ENCODE results near the gene ANKHD1.
"Not testable (repeated sequence)": the region's sequence is repeated elsewhere in the genome, so short reads cannot be mapped to it uniquely, and the experiment has no call there.

Gene ANKHD1

GRCh38 chr5:140381351-140381750, 20.3 kb upstream of the ANKHD1 start:
- DNase-seq, result no peak

DNA sequence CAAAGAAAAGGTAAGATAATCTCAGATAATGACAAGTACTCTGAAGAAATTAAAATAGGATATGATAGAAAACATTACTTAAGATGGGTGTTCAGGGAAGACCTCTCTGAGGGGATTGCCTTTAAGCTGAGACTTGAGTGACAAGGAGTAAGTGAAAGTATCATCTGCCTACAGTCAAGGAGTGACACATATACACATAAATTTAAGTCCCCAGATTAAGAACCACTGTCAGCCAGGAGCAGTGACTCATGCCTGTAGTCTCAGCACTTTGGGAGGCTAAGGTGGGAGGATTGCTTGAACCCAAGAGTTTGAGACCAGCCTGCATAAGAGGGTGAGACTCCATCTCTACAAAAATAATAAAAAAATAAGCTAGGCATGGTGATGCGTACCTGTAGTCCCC, 19.7 kb upstream of the ANKHD1 start:
- DNase-seq, result no peak

DNA sequence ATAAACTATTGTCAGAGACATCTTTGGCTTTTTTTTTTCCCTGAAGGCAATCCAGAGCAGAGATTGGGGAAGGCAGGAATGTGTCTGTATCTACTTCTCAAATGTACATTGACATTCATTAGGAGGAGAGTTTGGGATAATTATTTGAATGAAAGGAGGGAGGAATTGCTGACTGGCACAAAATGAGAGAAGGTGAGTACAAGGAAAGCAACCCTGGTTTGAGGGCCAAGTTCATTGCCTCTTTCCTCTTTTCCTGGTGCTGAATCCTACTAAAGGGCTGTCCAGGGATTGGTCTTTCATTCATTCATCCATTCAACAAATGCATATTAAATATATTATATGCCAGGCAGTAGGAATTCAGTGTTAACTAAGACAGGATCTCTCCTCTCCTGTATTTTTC, 18.8 kb upstream of the ANKHD1 start:
- DNase-seq, result no peak

DNA sequence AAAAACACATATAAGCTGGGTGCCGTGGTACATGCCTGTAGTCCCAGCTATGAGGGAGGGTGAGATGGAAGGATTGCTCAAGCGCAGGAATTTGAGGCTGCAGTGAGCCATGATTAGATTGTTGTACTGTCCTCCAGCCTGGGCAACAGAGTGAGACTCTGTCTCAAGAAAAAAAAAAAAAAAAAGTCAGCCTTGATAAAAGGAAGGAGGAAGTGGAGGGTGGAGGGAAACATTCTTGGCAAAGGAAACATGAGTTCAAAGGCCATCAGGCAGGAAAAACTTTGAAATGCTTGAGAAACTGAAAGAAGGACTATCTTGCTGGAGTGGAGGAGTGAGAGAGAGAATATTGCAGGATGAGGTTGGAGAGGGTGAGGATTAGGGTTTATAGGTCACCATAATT, 18.3 kb upstream of the ANKHD1 start:
- no peak for DNase-seq

DNA sequence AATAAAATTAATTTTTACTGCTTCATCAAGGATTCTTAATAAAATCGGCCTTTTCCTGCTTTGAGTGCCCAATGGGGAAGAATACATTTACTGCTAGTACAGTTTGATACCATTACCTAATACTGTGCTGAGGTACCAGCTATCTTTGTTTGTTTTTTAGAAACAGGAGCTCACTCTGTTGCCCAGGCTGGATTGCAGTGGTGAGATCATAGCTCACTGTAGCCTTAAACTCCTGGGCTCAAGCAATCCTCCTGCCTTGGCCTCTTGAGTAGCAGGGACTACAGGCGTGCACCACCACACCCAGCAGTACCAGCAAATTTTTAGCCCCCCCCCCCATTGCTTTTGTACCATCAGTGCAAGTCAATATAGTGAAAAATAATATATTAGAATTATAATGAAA, 13.6 kb upstream of the ANKHD1 start:
- DNase-seq, result no peak

GRCh38 chr5:140391312-140391711, 10.3 kb upstream of the ANKHD1 start:
- DNase-seq, result no peak

- no peak for DNase-seq
These were observed 9.9 kb upstream of the ANKHD1 start for GRCh38 chr5:140391732-140392131.

- DNase-seq, result no peak
These were observed 7.9 kb upstream of the ANKHD1 start for GRCh38 chr5:140393738-140394137.

DNA sequence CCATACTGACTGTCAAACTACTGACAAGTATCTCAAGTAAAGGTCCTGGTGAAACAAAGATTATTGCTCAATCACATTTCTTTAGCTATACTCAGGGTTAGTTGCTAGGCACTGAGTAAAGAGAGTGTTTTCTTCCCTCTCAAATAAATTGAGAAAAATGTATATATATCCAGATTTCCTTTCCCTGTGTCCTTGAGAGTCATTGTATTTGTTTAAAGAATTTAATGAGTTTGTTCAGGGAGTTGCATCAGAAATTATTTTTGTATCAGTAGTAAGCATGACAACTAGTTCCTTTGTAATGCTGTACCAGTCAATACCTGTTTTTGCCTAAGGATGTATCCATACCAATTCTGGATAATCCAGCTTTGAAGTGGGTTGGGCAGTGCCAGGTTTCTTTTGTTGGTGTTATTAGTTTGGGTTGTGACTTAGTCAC, 3.2 kb upstream of the ANKHD1 start:
- DNase-seq, result no peak

GRCh38 chr5:140399979-140400729, 1.5 kb upstream of the ANKHD1 start:
- DNase-seq, result peak in 1 of 2 donors; percentile 21

GRCh38 chr5:140400730-140401361, 787 bp upstream of the ANKHD1 start:
- peak; percentile 90 to 92 for DNase-seq

- peak; percentile 33 to 57 for DNase-seq
These were observed 833 bp downstream of the ANKHD1 start for GRCh38 chr5:140402258-140403074.

- no peak for DNase-seq
These were observed 2.0 kb downstream of the ANKHD1 start for GRCh38 chr5:140403613-140404012.

- no peak for DNase-seq
These were observed 7.2 kb downstream of the ANKHD1 start for GRCh38 chr5:140408750-140409241.

- DNase-seq, result no peak
These were observed 11.6 kb downstream of the ANKHD1 start for GRCh38 chr5:140413230-140413629.

- no peak for DNase-seq
These were observed 15.6 kb downstream of the ANKHD1 start for GRCh38 chr5:140417235-140417634.

DNA sequence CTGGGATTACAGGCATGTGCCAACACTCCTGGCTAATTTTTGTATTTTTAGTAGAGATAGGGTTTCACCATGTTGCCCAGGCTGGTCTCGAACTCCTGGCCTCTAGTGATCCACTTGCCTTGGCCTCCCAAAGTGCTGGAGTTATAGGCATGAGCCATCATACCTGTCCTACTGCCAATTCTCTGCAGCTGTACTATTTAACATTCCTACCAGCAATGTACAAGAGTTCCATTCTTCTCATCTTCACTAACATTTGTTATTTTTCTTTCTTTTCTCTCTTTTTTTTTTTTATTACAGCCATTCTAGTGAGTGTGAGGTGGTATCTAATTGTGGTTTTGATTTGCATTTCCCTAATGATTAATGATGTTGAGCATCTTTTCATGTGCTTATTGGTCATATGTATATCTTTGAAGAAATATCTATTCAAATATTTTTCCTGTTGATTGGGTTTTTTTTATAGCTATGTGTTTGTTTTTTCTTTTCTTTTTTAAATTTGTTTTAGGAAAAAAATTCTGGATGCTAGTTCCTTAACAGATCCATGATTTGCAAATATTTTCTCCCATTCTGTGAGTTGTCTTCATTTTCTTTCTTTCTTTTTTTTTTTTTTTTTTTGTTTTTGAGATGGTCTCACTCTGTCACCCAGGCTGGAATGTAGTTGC, 17.4 kb downstream of the ANKHD1 start:
- DNase-seq, result no peak

GRCh38 chr5:140420226-140420570, 18.6 kb downstream of the ANKHD1 start:
- no peak for DNase-seq

GRCh38 chr5:140420665-140421361, 19.2 kb downstream of the ANKHD1 start:
- DNase-seq, result no peak

- not testable (repeated sequence) for DNase-seq
These were observed 19.7 kb downstream of the ANKHD1 start for GRCh38 chr5:140421375-140421774.

DNA sequence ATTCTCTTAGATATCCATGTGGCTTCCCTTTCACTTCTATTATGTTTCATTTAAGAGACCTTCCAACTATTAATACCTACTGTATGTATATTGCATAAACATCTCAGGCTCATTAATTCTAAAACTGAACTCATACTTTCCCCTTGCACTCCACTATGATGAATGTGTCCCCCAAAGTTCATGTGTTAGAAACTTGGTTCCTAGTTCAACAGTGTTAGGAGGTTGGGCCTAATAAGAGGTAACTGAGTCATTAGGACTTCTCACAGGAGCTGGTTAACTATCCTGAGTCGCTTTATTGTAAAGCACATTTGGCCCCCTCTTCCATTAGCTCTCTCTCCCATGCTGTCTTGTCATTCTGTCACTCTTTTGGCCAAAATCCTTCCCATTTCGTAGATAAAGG, 22.0 kb downstream of the ANKHD1 start:
- DNase-seq, result no peak

- no peak for DNase-seq
These were observed 22.5 kb downstream of the ANKHD1 start for GRCh38 chr5:140424135-140424534.
